GM12892 (cell line): ENCODE results near the gene NSMF.
"Not testable (repeated sequence)": the region's sequence is repeated elsewhere in the genome, so short reads cannot be mapped to it uniquely, and the experiment has no call there.

Experiments
- DNase-seq: peaks from one replicate; pipeline ENCODE4 v3.0.0; 2011; ENCODE audit not compliant: insufficient read length
- FAIRE-seq: peaks from 2 replicates; lab custom pipeline; 2011; peaks lifted over from hg19 to GRCh38; lab: Jason Lieb, UNC
- POLR2A ChIP-seq: IDR thresholded peaks from 2 replicates; pipeline ENCODE4 v1.6.1; 2011; ENCODE audit warnings: low read depth, low read length, control low read depth
- POLR2AphosphoS5 ChIP-seq: IDR thresholded peaks from 2 replicates; pipeline ENCODE4 v1.6.1; 2011; ENCODE audit warnings: low read depth, low read length, control low read depth
- TAF1 ChIP-seq: IDR thresholded peaks from 2 replicates; pipeline ENCODE4 v1.6.1; 2011; ENCODE audit warnings: low read depth, mild to moderate bottlenecking, control low read depth, low read length, borderline replicate concordance

The NSMF gene

GRCh38 chr9:137452761-137453642 lies 6.1 kb downstream of the NSMF start:
- FAIRE-seq = no peak

GRCh38 chr9:137452006-137452760 lies 7.0 kb downstream of the NSMF start:
- FAIRE-seq = no peak
- no peak for DNase-seq
- TF ChIP-seq POLR2AphosphoS5 (no peak), POLR2A (no peak), TAF1 (no peak)

More at GRCh38 chr9:137452761-137453642, 6.1 kb downstream of the NSMF start:
- DNase-seq = no peak
- TF ChIP-seq TAF1 = no peak
- TF ChIP-seq POLR2AphosphoS5 = no peak
- TF ChIP-seq POLR2A = no peak

GRCh38 chr9:137451264-137452005 lies 7.7 kb downstream of the NSMF start:
- DNase-seq, FAIRE-seq: not testable (repeated sequence)

- DNase-seq, FAIRE-seq: not testable (repeated sequence)
Observed at GRCh38 chr9:137450539-137451222, 8.5 kb downstream of the NSMF start.

GRCh38 chr9:137449931-137450538 lies 9.1 kb downstream of the NSMF start:
- DNase-seq (no peak), FAIRE-seq (no peak)
- TF ChIP-seq POLR2AphosphoS5 (0 out of 2 replicates have a peak, but pooled peaks have one; percentile 16), TAF1 (no peak)

GRCh38 chr9:137449081-137449844 lies 9.9 kb downstream of the NSMF start:
- DNase-seq (no peak), FAIRE-seq (no peak)
- TF ChIP-seq TAF1 (no peak), POLR2AphosphoS5 (no peak), POLR2A (no peak)

- DNase-seq (no peak), FAIRE-seq (no peak)
- TF ChIP-seq POLR2AphosphoS5 = no peak
- TF ChIP-seq POLR2A = no peak
- TF ChIP-seq TAF1 = no peak
Observed at GRCh38 chr9:137448602-137448962, 10.6 kb downstream of the NSMF start.

- no peak for TF ChIP-seq TAF1
- 0 out of 2 replicates have a peak, but pooled peaks have one; percentile 0 for TF ChIP-seq POLR2A
- 0 out of 2 replicates have a peak, but pooled peaks have one; percentile 28 for TF ChIP-seq POLR2AphosphoS5
- FAIRE-seq (no peak), DNase-seq (no peak)
Observed at GRCh38 chr9:137447722-137448601, 11.2 kb downstream of the NSMF start.

- TF ChIP-seq TAF1 (no peak), POLR2AphosphoS5 (no peak), POLR2A (no peak)
- no peak for FAIRE-seq
- DNase-seq = no peak
Observed at GRCh38 chr9:137446851-137447471, 12.2 kb downstream of the NSMF start.
